Heart right ventricle (tissue), 16 donors: Measurements from ENCODE around the gene RHOT2. TPM values are rescaled to one million over a fixed set of nuclear protein-coding genes. Genes with fewer than 3 reads are reported as not detected.

ENCODE experiments used
- ATAC-seq, 8 donors: fragments of 200-7000 bp; cut with Tn5 transposase; one replicate each; pipeline ENCODE4 v1.9.1; 2020; ENCODE audit warnings: mild to moderate bottlenecking in 8 of 8, moderate library complexity in 8 of 8, moderate number of reproducible peaks in 1 of 8
- DNase-seq, 2 donors: peaks; one replicate each; pipeline ENCODE4 v3.0.0-alpha.2; 2020
- H3K27ac ChIP-seq, 10 donors: fragments of 200-600 bp; sonication (generic) in 2 of 10; one replicate each; pipeline versions ENCODE4 v1.5.0 to v1.8.0; 2020 to 2022; ENCODE audit warnings: mild to moderate bottlenecking in 3 of 10
- H3K27me3 ChIP-seq, 7 donors: fragments of 200-600 bp; one replicate each; pipeline ENCODE4 v1.8.0; 2021 to 2022; ENCODE audit warnings: mild to moderate bottlenecking in 2 of 7
- H3K36me3 ChIP-seq, 9 donors: fragments of 200-600 bp; sonication (generic) in 1 of 9; one replicate each; pipeline versions ENCODE4 v1.5.0 to v1.8.0; 2020 to 2022; ENCODE audit warnings: mild to moderate bottlenecking in 2 of 9
- H3K4me1 ChIP-seq, 9 donors: fragments of 200-600 bp; sonication (generic) in 1 of 9; one replicate each; pipeline versions ENCODE4 v1.5.0 to v1.8.0; 2020 to 2022; ENCODE audit warnings: mild to moderate bottlenecking in 4 of 9
- H3K4me3 ChIP-seq, 10 donors: fragments of 200-600 bp; sonication (generic) in 2 of 10; one replicate each; pipeline versions ENCODE4 v1.5.0 to v1.8.0; 2020 to 2022; ENCODE audit warnings: mild to moderate bottlenecking in 7 of 10, moderate library complexity in 2 of 10
- H3K9me3 ChIP-seq, 11 donors: fragments of 200-600 bp in 10 of 11; sonication (generic) in 2 of 11; one replicate each; pipeline versions ENCODE4 v1.5.0 to v1.8.0; 2013 to 2022; ENCODE audit warnings: mild to moderate bottlenecking in 2 of 11, control low read depth in 1 of 11, moderate library complexity in 1 of 11
- CTCF ChIP-seq, 9 donors: fragments of 200-600 bp; sonication (generic) in 2 of 9; IDR thresholded peaks; one replicate each; pipeline versions ENCODE4 v1.5.0 to v1.8.0; 2021 to 2022; ENCODE audit warnings: antibody characterized with exemption in 9 of 9, mild to moderate bottlenecking in 5 of 9, moderate library complexity in 1 of 9
- WGBS, 2 donors: extraction: QIAGEN DNeasy Blood & Tissue Kit; methylation state at CpG; one replicate each; pipeline ENCODE4 v1.1.7; 2013; ENCODE audit warnings: inconsistent platforms in 1 of 2; 5-methylcytosine and 5-hydroxymethylcytosine counted together
- intact Hi-C, 10 donors: fragments of 100-400 bp; cut with DNase I; formaldehyde crosslinking; loops; one replicate each; pipeline versions ENCODE4 v1.11.1 to v1.14.2; 2022
- polyA plus RNA-seq, 2 donors: library from polyadenylated mRNA; stranded (reverse); fragments of 200-250 nt; gene quantifications; one replicate each; pipeline ENCODE4 v1.2.3, GENCODE V29; 2013
- total RNA-seq, 10 donors: library from RNA; stranded (reverse); fragmentation: NEBNext Ultra II Directional in 3 of 10; extraction: Animal tissue kit (Norgen Biotek cat#: 25700) in 3 of 10; gene quantifications; one replicate each; pipeline versions ENCODE4 v1.2.1 to v1.2.4, GENCODE V29; 2021 to 2023
- donor health status: Arrhythmogenic right ventricular cardiomyopathy.
- donor health status: ischemic (EF 13 %, LVEDD 7.1; RV severe dilation, severe dysfunction).
- donor health status: healthy with polysubstance abuse.
- donor health status: DM: no; HTN: yes; CAD: no.
- donor health status: DM: no; HTN: no; CAD: no.
- donor health status: ischemic (EF 25% LVEDD 6.9; RV normal size, moderate dysfunction).
- donor health status: ischemic (EF 25% LVEDD 5.7; RV mildly dilated, moderate dysfunction).
- donor health status: healthy.
- donor health status: DM: yes; HTN: yes; CAD: no.
- donor health status: Ischemic cardiomyopathy.
- donor health status: ischemic (EF 35%, LVEDD 5.7; RV mildly dilated, moderate dysfunction).
- donor health status: nonischemic (EF 11% LVEDD 7.7; RV severe dilation, severe dysfunction).
- donor health status: DM: yes; HTN: yes; CAD: no.
- donor health status: PGD.
- donor health status: ischemic (EF 29% LVEDD 5.4; RV normal size, mild dysfunction).
- donor health status: nonischemic (EF 23%, LVEDD 6.1; RV moderate dilation, normal function).

RHOT2 gene
- total and polyA plus RNA-seq, 12 donors: 66.8 to 261 (median 92.6) TPM

- WGBS, 2 donors: 85 to 92% methylated on average over 21 of the region's 21 CpGs
- no peak for TF ChIP-seq CTCF (IDR thresholded peaks at IDR 0.05)
Observed at GRCh38 chr16:621526-622105, 46.3 kb upstream of the RHOT2 start.

GRCh38 chr16:622920-623280, 45.0 kb upstream of the RHOT2 start:
- no peak for ATAC-seq
- no peaks in the 10 kb centered on the region for H3K4me1 ChIP-seq
- intact Hi-C loops: no loop called here
- peaks cover 0 to 34% (median 7%) of the 10 kb centered on the region in 9 donors for H3K36me3 ChIP-seq
- H3K27me3 ChIP-seq: no peaks in the 10 kb centered on the region
- no peak for DNase-seq
- TF ChIP-seq CTCF (IDR thresholded peaks at IDR 0.05): no peak
- H3K27ac ChIP-seq: no peak overlapping the region
- whole genome bisulfite sequencing, 2 donors: 97% methylated on average over 17 of the region's 17 CpGs
- H3K4me3 ChIP-seq: no peak overlapping the region
- no peaks in the 10 kb centered on the region for H3K9me3 ChIP-seq

More at GRCh38 chr16:621526-622105, 46.3 kb upstream of the RHOT2 start:
- ATAC-seq: no peak
- no peaks in the 10 kb centered on the region for H3K9me3 ChIP-seq
- no peaks in the 10 kb centered on the region for H3K27me3 ChIP-seq
- peaks cover 0 to 31% (median 0%) of the 10 kb centered on the region in 9 donors for H3K36me3 ChIP-seq
- no peak for DNase-seq
- no peak overlapping the region for H3K4me3 ChIP-seq
- H3K4me1 ChIP-seq: no peaks in the 10 kb centered on the region
- intact Hi-C loops: no loop called here
- H3K27ac ChIP-seq: no peak overlapping the region

GRCh38 chr16:624526-625070, 43.3 kb upstream of the RHOT2 start:
- H3K36me3 ChIP-seq: peaks cover 0 to 41% (median 9%) of the 10 kb centered on the region in 9 donors
- H3K27me3 ChIP-seq: no peaks in the 10 kb centered on the region
- H3K27ac ChIP-seq: no peak overlapping the region
- H3K4me3 ChIP-seq: no peak overlapping the region
- no peak for ATAC-seq
- TF ChIP-seq CTCF (IDR thresholded peaks at IDR 0.05): no peak
- H3K4me1 ChIP-seq: peaks cover under 1 to 9% (median 3%) of the 10 kb centered on the region in 9 donors
- no peak for DNase-seq
- intact Hi-C loops: no loop called here
- no peaks in the 10 kb centered on the region for H3K9me3 ChIP-seq
- WGBS, 2 donors: 77 to 85% methylated on average over 10 of the region's 10 CpGs

GRCh38 chr16:625117-625976, 42.6 kb upstream of the RHOT2 start:
- Histone ChIP-seq H3K4me3 (no peak overlapping the region), H3K9me3 (no peaks in the 10 kb centered on the region), H3K4me1 (peaks cover 8 to 16% (median 10%) of the 10 kb centered on the region in 9 donors), H3K27ac (no peak overlapping the region), H3K36me3 (peaks cover 0 to 41% (median 9%) of the 10 kb centered on the region in 9 donors), H3K27me3 (no peaks in the 10 kb centered on the region)
- DNase-seq: no peak
- intact Hi-C loops: no loop called here
- WGBS, 2 donors: 95 to 97% methylated on average over 35 to 37 of the region's 37 CpGs
- no peak for TF ChIP-seq CTCF (IDR thresholded peaks at IDR 0.05)
- ATAC-seq: no peak
